ENCODE measurements around the gene CD1C. TPM values are rescaled to one million over a fixed set of nuclear protein-coding genes. Genes with fewer than 3 reads are reported as not detected.

The CD1C gene
- total RNA-seq, 1 experiment from 2014 or later, result not detected

GRCh38 chr1:158290321-158290844 is 660 bp downstream of the CD1C start:
- no peaks in the 10 kb centered on the region for H3K4me1 ChIP-seq
- no peak overlapping the region for H3K27ac ChIP-seq
- no peaks in the 10 kb centered on the region for H3K27me3 ChIP-seq
- H3K4me3 ChIP-seq, result no peak overlapping the region
- no peaks in the 10 kb centered on the region for H3K36me3 ChIP-seq
- no peak for DNase-seq
- H3K9me3 ChIP-seq (replicated peaks), result no peaks in the 10 kb centered on the region

- no peak for DNase-seq
- Histone ChIP-seq H3K27ac (no peak overlapping the region), H3K4me1 (no peaks in the 10 kb centered on the region), H3K27me3 (no peaks in the 10 kb centered on the region), H3K9me3 (replicated peaks) (no peaks in the 10 kb centered on the region), H3K4me3 (no peak overlapping the region), H3K36me3 (no peaks in the 10 kb centered on the region)
Observed at GRCh38 chr1:158295791-158296190, 6.1 kb downstream of the CD1C start.

- no peaks in the 10 kb centered on the region for H3K36me3 ChIP-seq
- H3K9me3 ChIP-seq (replicated peaks), result no peaks in the 10 kb centered on the region
- H3K4me3 ChIP-seq, result no peak overlapping the region
- no peak overlapping the region for H3K27ac ChIP-seq
- no peak for DNase-seq
- no peaks in the 10 kb centered on the region for H3K27me3 ChIP-seq
- no peaks in the 10 kb centered on the region for H3K4me1 ChIP-seq
Observed at GRCh38 chr1:158310623-158311022, 20.9 kb downstream of the CD1C start.

- Histone ChIP-seq H3K27ac (no peak overlapping the region), H3K36me3 (no peaks in the 10 kb centered on the region), H3K4me1 (no peaks in the 10 kb centered on the region), H3K4me3 (no peak overlapping the region), H3K27me3 (no peaks in the 10 kb centered on the region), H3K9me3 (replicated peaks) (no peaks in the 10 kb centered on the region)
- no peak for DNase-seq
Observed at GRCh38 chr1:158311066-158311465, 21.3 kb downstream of the CD1C start.

GRCh38 chr1:158323866-158324265 is 34.1 kb downstream of the CD1C start:
- Histone ChIP-seq H3K27ac (no peak overlapping the region), H3K36me3 (no peaks in the 10 kb centered on the region), H3K4me3 (no peak overlapping the region), H3K4me1 (no peaks in the 10 kb centered on the region), H3K27me3 (no peaks in the 10 kb centered on the region), H3K9me3 (replicated peaks) (no peaks in the 10 kb centered on the region)
- no peak for DNase-seq

- H3K27ac ChIP-seq, result no peak overlapping the region
- DNase-seq, result no peak
- H3K4me1 ChIP-seq, result no peaks in the 10 kb centered on the region
- no peak overlapping the region for H3K4me3 ChIP-seq
- H3K9me3 ChIP-seq (replicated peaks), result no peaks in the 10 kb centered on the region
- no peaks in the 10 kb centered on the region for H3K36me3 ChIP-seq
- H3K27me3 ChIP-seq, result no peaks in the 10 kb centered on the region
Observed at GRCh38 chr1:158324395-158324794, 34.7 kb downstream of the CD1C start.

GRCh38 chr1:158327481-158327880 is 37.8 kb downstream of the CD1C start:
- Histone ChIP-seq H3K27me3 (no peaks in the 10 kb centered on the region), H3K36me3 (no peaks in the 10 kb centered on the region), H3K9me3 (replicated peaks) (no peaks in the 10 kb centered on the region), H3K4me3 (no peak overlapping the region), H3K27ac (no peak overlapping the region), H3K4me1 (no peaks in the 10 kb centered on the region)
- no peak for DNase-seq

- no peaks in the 10 kb centered on the region for H3K36me3 ChIP-seq
- no peak overlapping the region for H3K4me3 ChIP-seq
Observed at GRCh38 chr1:158328426-158328825, 38.7 kb downstream of the CD1C start.

GRCh38 chr1:158329300-158329699 is 39.6 kb downstream of the CD1C start:
- Histone ChIP-seq H3K36me3 (no peaks in the 10 kb centered on the region), H3K9me3 (replicated peaks) (no peaks in the 10 kb centered on the region), H3K4me1 (no peaks in the 10 kb centered on the region), H3K27ac (no peak overlapping the region), H3K4me3 (no peak overlapping the region), H3K27me3 (no peaks in the 10 kb centered on the region)
- DNase-seq, result no peak

More at GRCh38 chr1:158328426-158328825, 38.7 kb downstream of the CD1C start:
- no peak overlapping the region for H3K27ac ChIP-seq
- no peaks in the 10 kb centered on the region for H3K4me1 ChIP-seq
- no peak for DNase-seq
- no peaks in the 10 kb centered on the region for H3K9me3 ChIP-seq (replicated peaks)
- no peaks in the 10 kb centered on the region for H3K27me3 ChIP-seq

GRCh38 chr1:158329733-158330132 is 40.0 kb downstream of the CD1C start:
- H3K4me1 ChIP-seq, result no peaks in the 10 kb centered on the region
- H3K27me3 ChIP-seq, result no peaks in the 10 kb centered on the region
- H3K9me3 ChIP-seq (replicated peaks), result no peaks in the 10 kb centered on the region
- no peak overlapping the region for H3K4me3 ChIP-seq
- no peak for DNase-seq
- no peaks in the 10 kb centered on the region for H3K36me3 ChIP-seq
- no peak overlapping the region for H3K27ac ChIP-seq

- H3K27me3 ChIP-seq, result no peaks in the 10 kb centered on the region
- no peaks in the 10 kb centered on the region for H3K9me3 ChIP-seq (replicated peaks)
- H3K27ac ChIP-seq, result no peak overlapping the region
- no peak for DNase-seq
- H3K36me3 ChIP-seq, result no peaks in the 10 kb centered on the region
- H3K4me1 ChIP-seq, result no peaks in the 10 kb centered on the region
- no peak overlapping the region for H3K4me3 ChIP-seq
Observed at GRCh38 chr1:158330391-158331105, 40.8 kb downstream of the CD1C start.

- H3K9me3 ChIP-seq (replicated peaks), result no peaks in the 10 kb centered on the region
- H3K27me3 ChIP-seq, result no peaks in the 10 kb centered on the region
- no peak overlapping the region for H3K4me3 ChIP-seq
- no peaks in the 10 kb centered on the region for H3K36me3 ChIP-seq
- no peak for DNase-seq
- H3K27ac ChIP-seq, result no peak overlapping the region
- no peaks in the 10 kb centered on the region for H3K4me1 ChIP-seq
Observed at GRCh38 chr1:158331106-158331425, 41.3 kb downstream of the CD1C start.

GRCh38 chr1:158331481-158332150 is 41.9 kb downstream of the CD1C start, which contains the start of gene CD1B:
CD1B (minus strand) TSS chr1:158331531; CDS start chr1:158331423, 108 bp downstream.
- H3K9me3 ChIP-seq (replicated peaks), result no peaks in the 10 kb centered on the region
- no peak for DNase-seq
- no peak within 1 kb of the TSS for H3K27ac ChIP-seq
- no peak within 1 kb of the TSS for H3K4me3 ChIP-seq
- H3K27me3 ChIP-seq, result no peaks in the 10 kb centered on the region
- no peaks in the 10 kb centered on the region for H3K36me3 ChIP-seq
- H3K4me1 ChIP-seq, result no peaks in the 10 kb centered on the region

GRCh38 chr1:158333405-158334155 is 43.9 kb downstream of the CD1C start:
- H3K36me3 ChIP-seq, result no peaks in the 10 kb centered on the region
- H3K4me1 ChIP-seq, result no peaks in the 10 kb centered on the region
- no peak for DNase-seq
- H3K4me3 ChIP-seq, result no peak overlapping the region
- H3K27ac ChIP-seq, result no peak overlapping the region
- no peaks in the 10 kb centered on the region for H3K27me3 ChIP-seq
- no peaks in the 10 kb centered on the region for H3K9me3 ChIP-seq (replicated peaks)

- no peaks in the 10 kb centered on the region for H3K36me3 ChIP-seq
- no peaks in the 10 kb centered on the region for H3K27me3 ChIP-seq
- no peaks in the 10 kb centered on the region for H3K4me1 ChIP-seq
- no peak overlapping the region for H3K4me3 ChIP-seq
- no peaks in the 10 kb centered on the region for H3K9me3 ChIP-seq (replicated peaks)
- no peak for DNase-seq
- H3K27ac ChIP-seq, result no peak overlapping the region
Observed at GRCh38 chr1:158334526-158335212, 44.9 kb downstream of the CD1C start.

Data from SJCRH30 (cell line).